Ecto neural progenitor cell (in vitro differentiated cells): ENCODE data around the gene CFAP77.
A peak's percentile ranks its signal among the peaks of the same experiment; 100 is the strongest.

Experiments used
- DNase-seq: peaks from one replicate; pipeline ENCODE4 v3.0.0-alpha.2; 2018; ENCODE audit warnings: low spot score

Gene CFAP77

GRCh38 chr9:132596200-132596599 lies 186.2 kb downstream of the CFAP77 start:
- no peak for DNase-seq

GRCh38 chr9:132597073-132597775 lies 187.2 kb downstream of the CFAP77 start:
- no peak for DNase-seq

GRCh38 chr9:132600326-132600984 lies 190.4 kb downstream of the CFAP77 start:
- DNase-seq, result no peak

DNA sequence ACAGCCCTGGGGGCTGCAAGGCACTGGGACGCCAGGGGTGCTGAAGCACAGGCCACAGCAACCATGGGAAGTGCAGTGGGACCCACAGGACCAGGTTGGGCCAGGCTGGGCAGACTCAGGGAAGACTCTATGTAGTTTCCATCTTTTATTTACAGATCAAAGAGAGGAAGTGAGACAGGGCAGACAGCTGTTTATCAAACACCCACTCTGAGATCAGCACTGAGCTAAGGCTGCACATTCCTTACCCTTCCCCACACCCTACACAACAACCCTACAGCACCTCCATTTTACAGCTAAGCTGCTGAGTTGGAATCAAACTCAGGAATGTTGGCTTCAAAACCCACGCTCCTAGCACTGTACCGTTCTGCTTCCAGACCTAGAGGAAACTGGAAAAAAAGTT lies 192.2 kb downstream of the CFAP77 start:
- no peak for DNase-seq

- no peak for DNase-seq
These were observed 195.4 kb downstream of the CFAP77 start for GRCh38 chr9:132605387-132605786.

DNA sequence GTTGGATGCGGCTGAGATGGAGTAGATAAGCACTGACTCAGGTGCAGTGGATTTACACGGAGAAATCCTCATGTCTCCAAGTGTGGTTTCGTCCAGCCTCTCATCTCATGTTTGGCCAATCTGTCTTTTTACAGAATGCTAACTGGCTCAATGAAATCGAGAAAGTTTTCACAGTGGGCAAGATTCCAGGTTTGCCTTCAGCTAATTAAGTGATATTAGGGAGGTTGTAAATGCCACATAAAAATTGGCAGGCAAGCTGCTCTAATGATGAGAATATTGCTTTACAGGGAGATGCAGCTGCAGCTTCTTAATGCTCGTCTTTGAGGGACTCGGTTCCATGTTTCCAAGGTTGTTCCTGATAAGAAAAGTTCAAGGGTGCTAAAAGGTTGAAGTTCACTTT lies 196.1 kb downstream of the CFAP77 start:
- DNase-seq, result no peak

DNA sequence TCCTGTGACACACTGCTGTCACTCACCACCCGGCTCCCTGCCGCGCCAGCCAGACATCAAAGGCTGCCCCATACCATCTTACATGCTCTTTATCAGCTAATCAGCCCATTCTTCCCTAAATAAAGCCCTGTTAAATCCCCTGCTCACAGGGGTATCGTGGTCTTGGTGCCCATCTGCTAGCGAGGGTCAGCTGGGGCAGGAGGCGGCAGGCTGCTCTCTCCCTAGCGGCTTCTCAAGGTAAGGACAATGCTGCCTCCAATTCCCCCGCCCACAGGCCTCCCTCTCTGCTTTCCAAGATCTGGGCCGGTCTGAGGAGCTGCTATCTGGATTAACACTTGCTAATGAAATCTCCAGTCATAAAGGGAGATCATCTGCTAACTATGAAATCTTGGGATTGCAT lies 199.2 kb downstream of the CFAP77 start:
- peak; percentile 90 for DNase-seq

DNA sequence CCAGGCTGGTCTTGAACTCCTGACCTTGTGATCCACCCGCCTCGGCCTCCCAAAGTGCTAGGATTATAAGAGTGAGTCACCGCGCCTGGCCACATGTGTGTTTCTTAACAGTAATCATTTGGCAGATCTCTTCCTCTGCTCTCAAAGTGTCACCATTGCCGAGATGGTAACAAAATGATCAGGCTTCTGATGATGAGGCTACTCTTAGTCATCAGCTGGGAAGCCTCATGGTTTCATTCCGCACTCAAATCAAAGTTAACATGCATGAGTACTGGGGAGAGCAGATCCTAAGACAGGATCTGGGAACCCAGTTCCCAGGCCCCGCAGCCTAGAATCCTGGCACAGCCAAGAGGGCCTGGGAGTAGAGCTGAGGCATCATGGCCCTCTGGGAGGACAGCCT lies 199.8 kb downstream of the CFAP77 start:
- no peak for DNase-seq

- DNase-seq, result no peak
These were observed 200.7 kb downstream of the CFAP77 start for GRCh38 chr9:132610661-132611060.

DNA sequence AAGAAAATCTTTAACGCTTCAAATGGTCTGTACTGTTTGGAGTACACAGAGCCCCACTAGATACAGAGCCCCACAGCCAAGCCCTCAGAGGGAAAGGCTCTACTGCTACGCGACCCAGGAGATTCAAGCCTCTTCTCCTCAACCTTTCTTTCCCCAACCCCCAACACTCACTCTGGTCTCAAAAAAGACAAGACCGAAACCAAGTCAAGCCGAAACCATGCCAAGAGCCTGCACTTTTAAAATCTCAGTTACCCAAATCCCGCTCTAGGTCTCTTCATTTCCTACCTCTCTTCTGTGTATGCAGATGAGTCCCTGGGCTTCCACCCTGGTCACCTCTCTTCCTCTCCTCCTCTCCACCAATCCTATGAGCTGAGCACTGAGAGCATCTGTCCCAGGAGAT lies 204.3 kb downstream of the CFAP77 start:
- DNase-seq, result no peak

- DNase-seq, result no peak
These were observed 205.8 kb downstream of the CFAP77 start for GRCh38 chr9:132615774-132616173.

DNA sequence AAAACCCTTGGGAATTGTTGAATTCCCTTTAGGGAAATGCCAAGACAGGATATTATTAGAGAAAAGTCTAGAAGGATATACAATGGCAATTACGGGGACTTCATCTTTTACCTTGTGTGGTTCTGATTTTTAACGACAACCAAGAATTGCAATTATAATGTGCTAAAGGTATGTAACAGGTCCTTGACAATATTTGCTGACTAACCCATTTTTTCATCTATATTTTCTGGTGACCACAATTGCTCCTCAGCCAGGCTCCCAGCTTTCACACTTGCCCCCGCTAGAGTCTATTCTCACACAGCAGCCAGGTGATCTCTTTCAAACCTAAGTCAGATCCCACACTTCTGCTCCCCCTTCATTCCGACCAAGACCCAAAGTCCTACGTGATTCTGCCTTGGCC lies 206.7 kb downstream of the CFAP77 start:
- DNase-seq, result no peak

DNA sequence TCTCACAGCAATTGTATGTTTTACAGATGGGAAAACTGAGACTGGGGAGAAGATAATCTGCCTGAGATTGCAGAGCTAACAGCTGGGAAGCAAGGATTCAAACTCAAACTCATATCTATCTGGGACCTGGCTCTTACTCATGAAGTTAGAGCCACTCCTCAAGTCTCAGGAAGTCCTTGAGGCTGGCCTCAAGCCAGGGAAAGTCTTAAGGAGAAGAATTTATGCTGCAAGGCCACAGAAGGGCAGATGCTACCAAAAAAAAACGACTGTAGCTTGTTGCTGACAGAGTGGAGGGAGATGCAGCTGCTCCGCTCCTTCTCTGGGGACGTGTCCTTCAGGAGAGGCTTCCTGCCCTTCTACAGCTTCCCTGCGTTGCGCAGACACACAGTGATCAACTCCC lies 212.1 kb downstream of the CFAP77 start:
- DNase-seq, result no peak
